GM15510 (cell line): ENCODE results near the gene ATN1.
A peak's percentile ranks its signal among the peaks of the same experiment; 100 is the strongest.

Experiments used
- POLR2A ChIP-seq: IDR thresholded peaks from 3 replicates; pipeline ENCODE4 v1.6.1; 2011; ENCODE audit warnings: borderline replicate concordance; ENCODE audit not compliant: insufficient read length; ENCODE audit errors: extremely low read depth

Gene ATN1

GRCh38 chr12:6903722-6904121 is 24.0 kb upstream of the ATN1 start:
- TF ChIP-seq POLR2A = no peak

- peak; percentile 50 for TF ChIP-seq POLR2A
These were observed 23.2 kb upstream of the ATN1 start, which contains the start of gene LRRC23 for GRCh38 chr12:6904280-6905276. LRRC23 (plus strand) TSS chr12:6904822; CDS start chr12:6905634, 812 bp downstream.

- no peak for TF ChIP-seq POLR2A
These were observed 22.2 kb upstream of the ATN1 start for GRCh38 chr12:6905414-6906040.

- no peak for TF ChIP-seq POLR2A
These were observed 18.2 kb upstream of the ATN1 start for GRCh38 chr12:6909421-6910145.

- no peak for TF ChIP-seq POLR2A
These were observed 15.4 kb upstream of the ATN1 start for GRCh38 chr12:6912164-6912935.

GRCh38 chr12:6914246-6914946 is 13.4 kb upstream of the ATN1 start, which contains the start of gene ENO2:
ENO2 (plus strand) TSS chr12:6914580; CDS start chr12:6915833, 1,253 bp downstream.
- peak; percentile 55 for TF ChIP-seq POLR2A

- no peak for TF ChIP-seq POLR2A
These were observed 12.6 kb upstream of the ATN1 start for GRCh38 chr12:6914947-6915788.

- no peak for TF ChIP-seq POLR2A
These were observed 11.9 kb upstream of the ATN1 start for GRCh38 chr12:6915789-6916285.

- TF ChIP-seq POLR2A = no peak
These were observed 11.1 kb upstream of the ATN1 start for GRCh38 chr12:6916426-6917200.

- TF ChIP-seq POLR2A = no peak
These were observed 10.1 kb upstream of the ATN1 start for GRCh38 chr12:6917491-6918231.

GRCh38 chr12:6919588-6919987 is 8.2 kb upstream of the ATN1 start:
- no peak for TF ChIP-seq POLR2A
